Measurements from ENCODE around the gene SLC49A3. TPM values are rescaled to one million over a fixed set of nuclear protein-coding genes. Genes with fewer than 3 reads are reported as not detected.
"Not testable (repeated sequence)": the region's sequence is repeated elsewhere in the genome, so short reads cannot be mapped to it uniquely, and the experiment has no call there.

The SLC49A3 gene
- total RNA-seq, 1 experiment from 2014 or later, result not detected

DNA sequence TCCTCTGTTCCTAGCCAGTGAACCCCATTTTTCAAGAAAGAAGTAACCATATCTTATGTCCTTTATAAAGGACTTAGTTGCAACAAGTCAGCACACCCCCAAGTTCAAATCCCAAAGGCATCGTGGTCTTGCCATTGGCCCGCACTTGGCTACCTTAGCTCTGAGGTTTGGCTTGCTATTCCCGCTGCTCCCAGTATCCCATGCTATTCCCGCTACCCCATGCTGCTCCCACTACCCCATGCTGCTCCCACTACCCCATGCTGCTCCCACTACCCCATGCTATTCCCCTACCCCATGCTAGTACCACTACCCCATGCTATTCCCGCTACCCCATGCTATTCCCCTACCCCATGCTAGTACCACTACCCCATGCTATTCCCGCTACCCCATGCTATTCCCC lies 20.7 kb downstream of the SLC49A3 start:
- not testable (repeated sequence) for DNase-seq (ENCODE audit: extremely low read depth, low read depth)

- no peak for DNase-seq (ENCODE audit: extremely low read depth, low read depth)
These were observed 21.4 kb downstream of the SLC49A3 start for GRCh38 chr4:667545-667925.

GRCh38 chr4:666822-667544 lies 22.0 kb downstream of the SLC49A3 start:
- no peak for DNase-seq (ENCODE audit: extremely low read depth, low read depth)

- no peak for DNase-seq (ENCODE audit: extremely low read depth, low read depth)
These were observed 22.5 kb downstream of the SLC49A3 start for GRCh38 chr4:666436-666810.

GRCh38 chr4:665751-666435 lies 23.1 kb downstream of the SLC49A3 start:
- DNase-seq (ENCODE audit: extremely low read depth, low read depth), result no peak

DNA sequence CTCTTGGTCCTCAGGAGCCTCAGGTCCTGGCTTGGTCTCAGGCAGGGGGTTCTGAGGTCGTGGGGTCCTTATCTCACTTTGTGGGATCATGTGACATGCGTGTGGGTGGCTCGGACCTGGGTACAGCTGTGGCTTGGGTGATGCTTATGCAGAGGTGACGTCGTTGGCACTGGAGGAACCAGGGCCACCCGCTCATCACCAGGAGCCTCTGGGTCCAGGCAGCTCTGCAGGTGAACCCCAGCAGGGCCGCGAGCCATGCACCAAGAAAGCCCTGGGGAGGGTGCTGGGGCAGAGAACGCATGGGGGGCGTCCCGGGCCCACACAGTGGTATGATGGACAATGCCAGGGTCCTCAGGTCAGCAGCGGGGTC lies 23.6 kb downstream of the SLC49A3 start:
- no peak for DNase-seq (ENCODE audit: extremely low read depth, low read depth)

DNA sequence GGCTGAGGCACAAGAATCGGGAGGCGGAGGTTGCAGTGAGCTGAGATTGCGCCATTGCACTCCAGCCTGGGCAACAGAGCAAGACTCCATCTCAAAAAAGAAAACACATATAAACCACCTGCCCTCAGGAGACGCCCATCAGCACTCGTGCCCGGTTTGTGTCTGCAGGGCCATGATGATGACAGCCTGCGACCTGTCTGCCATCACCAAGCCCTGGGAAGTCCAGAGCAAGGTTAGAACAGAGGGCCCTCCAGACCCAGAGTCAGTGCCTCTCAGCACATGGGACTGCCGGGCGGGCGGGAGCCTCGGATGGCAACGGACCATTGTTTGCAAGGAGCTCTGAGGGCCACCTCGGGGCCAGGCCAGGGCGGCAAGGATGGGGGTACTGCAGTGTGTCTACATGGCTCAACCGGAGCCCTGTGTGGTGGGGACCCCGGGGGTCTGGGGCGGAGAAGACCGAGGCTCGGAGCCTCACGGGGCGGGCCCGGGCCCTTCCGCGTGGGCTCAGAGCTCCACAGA lies 24.2 kb downstream of the SLC49A3 start:
- DNase-seq (ENCODE audit: extremely low read depth, low read depth), result no peak

DNA sequence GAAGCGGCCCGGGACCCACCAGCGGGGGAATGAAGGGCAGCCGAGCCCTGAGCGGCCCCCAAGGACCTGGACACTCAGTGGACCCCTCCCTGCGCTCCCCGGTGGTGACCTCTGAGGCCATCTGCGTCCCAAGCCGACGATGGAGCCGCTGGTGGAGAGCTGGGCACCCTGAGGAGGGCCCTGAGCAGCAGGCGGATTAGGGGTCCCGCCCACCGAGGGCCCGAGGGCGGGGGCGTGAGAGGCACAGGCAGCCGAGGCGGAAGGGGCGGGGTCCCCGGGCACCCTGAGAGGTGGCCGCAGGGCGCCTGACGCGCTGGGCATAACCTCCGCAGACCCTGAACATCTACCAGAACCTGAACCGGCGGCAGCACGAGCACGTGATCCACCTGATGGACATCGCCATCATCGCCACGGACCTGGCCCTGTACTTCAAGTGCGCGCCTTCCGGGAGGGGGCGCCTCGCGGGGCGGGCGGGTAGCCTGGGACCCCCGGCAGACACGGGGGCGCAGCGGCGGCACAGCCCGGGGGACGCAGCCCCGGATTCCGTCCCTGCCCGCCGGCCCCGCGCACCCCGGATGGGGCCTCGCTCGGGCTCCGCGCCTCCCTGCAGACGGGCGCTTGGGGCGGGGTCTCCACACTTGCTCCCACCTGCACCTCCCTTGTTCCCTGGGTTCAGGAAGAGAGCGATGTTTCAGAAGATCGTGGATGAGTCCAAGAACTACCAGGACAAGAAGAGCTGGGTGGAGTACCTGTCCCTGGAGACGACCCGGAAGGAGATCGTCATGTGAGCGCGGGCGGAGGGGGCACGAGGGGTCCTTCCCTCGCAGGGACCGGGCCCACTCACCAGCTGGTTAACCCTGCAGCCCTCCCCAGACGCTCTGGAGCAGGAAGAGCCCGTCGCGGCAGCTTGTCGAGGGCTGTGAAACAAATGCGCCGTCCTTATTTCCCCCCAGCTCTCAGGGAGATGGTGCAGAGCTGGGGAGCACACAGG lies 25.2 kb downstream of the SLC49A3 start:
- DNase-seq (ENCODE audit: extremely low read depth, low read depth), result no peak

DNA sequence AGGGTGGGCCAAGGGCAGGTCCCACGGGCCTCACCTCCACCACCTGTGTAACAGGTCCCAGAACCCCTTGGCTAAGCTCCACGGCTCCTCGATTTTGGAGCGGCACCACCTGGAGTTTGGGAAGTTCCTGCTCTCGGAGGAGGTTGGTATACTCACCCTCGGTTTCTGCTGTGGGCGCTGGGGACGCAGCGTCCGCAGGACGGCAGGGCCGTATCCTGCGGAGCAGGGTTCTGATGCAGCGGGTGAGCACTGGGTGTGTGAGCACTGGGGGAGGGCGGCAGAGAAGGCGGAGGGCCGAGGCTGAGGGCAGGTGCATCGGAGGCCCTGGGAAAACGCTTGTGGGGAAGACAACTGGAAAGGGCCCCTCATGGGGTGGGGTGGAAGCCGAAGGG lies 25.9 kb downstream of the SLC49A3 start:
- DNase-seq (ENCODE audit: extremely low read depth, low read depth), result no peak

GRCh38 chr4:661881-662761 lies 26.8 kb downstream of the SLC49A3 start:
- DNase-seq (ENCODE audit: extremely low read depth, low read depth), result no peak

- no peak for DNase-seq (ENCODE audit: extremely low read depth, low read depth)
These were observed 27.7 kb downstream of the SLC49A3 start for GRCh38 chr4:661231-661630.

DNA sequence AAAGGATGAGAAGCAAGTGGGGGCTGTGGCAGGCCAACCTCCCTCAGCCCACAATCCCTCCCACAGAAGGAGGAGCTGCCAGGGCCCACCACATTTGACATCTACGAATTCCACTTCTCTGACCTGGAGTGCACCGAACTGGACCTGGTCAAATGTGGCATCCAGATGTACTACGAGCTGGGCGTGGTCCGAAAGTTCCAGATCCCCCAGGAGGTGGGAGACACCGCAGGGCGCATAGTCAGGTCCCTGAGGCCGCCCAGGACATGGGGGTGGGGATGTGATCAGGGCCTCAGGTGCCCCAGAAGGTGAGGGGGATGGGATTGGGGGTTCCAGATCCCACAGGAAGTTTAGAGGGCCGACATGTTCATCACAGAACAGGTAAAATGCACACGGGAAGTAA lies 28.6 kb downstream of the SLC49A3 start:
- DNase-seq (ENCODE audit: extremely low read depth, low read depth), result no peak

GRCh38 chr4:659851-660250 lies 29.1 kb downstream of the SLC49A3 start:
- DNase-seq (ENCODE audit: extremely low read depth, low read depth), result no peak

DNA sequence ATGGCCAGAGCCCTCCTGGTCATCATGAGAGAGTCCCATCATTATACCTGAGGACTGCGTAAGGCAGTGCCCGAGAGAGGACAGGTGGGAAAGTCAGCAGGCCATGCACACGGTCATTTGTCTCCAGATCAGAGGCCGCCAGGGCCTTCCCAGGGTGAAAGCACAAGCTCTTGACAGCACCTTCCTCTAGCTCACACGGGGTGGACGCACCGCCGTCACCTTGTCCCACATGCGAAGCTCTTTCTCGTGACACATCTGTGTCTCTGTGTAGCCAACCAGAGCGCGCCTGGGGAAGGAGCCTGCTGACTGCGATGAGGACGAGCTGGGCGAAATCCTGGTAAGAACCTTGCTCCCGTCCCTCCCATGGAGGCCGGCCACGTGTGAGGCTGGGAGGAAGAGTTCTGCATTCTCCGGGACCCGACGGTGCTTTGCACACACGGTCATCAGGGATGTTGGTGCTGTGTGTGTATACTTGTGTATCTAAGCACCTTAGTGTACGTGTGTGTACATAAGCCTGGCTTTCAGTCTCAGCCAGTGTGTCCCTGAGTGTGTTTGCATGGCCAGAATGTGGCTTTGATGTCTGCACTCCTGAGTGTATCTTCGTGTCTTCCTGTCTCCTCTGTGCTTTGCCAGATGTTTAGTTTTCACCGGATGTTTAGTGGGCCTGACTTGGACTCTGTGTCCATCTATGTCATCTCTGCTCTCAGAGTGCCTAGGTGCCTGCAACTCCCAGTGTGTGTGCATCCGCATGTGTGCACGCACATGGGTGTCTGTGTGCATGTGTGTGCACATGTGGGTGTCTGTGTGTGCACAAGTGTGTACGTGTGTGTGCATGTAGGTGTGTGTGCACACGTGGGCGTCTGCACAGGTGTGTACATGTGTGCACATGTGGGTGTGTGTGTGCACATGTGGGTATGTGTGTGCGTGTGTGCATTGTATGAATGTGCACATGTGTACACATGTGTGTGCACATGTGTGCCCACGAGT lies 30.0 kb downstream of the SLC49A3 start:
- no peak for DNase-seq (ENCODE audit: extremely low read depth, low read depth)

- DNase-seq (ENCODE audit: extremely low read depth, low read depth), result no peak
These were observed 30.9 kb downstream of the SLC49A3 start for GRCh38 chr4:657834-658667.

DNA sequence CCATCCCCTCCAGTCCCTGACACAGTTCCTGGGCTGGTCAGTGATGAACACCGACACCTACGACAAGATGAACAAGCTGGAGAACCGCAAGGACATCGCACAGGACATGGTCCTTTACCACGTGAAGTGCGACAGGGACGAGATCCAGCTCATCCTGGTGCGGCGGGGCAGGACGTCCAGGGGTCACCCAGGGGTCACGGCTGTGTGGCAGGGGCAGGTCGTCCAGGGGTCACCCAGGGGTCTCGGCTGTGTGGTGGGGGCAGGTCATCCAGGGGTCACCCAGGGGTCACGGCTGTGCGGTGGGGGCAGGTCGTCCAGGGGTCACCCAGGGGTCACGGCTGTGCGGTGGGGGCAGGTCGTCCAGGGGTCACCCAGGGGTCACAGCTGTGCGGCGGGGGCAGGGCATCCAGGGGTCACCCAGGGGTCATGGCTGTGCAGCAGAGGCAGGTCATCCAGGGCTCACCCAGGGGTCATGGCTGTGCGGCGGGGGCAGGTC lies 31.6 kb downstream of the SLC49A3 start:
- no peak for DNase-seq (ENCODE audit: extremely low read depth, low read depth)

- no peak for DNase-seq (ENCODE audit: extremely low read depth, low read depth)
These were observed 32.3 kb downstream of the SLC49A3 start for GRCh38 chr4:656436-657337.

Measured in NCI-H460 (cell line).